Occipital lobe (tissue), 1 donor: ENCODE results near the gene VWA2. TPM values are rescaled to one million over a fixed set of nuclear protein-coding genes. Genes with fewer than 3 reads are reported as not detected.

ENCODE experiments used
- total RNA-seq: library from RNA; depleted of rRNA; stranded (reverse); fragments of >200 nt; gene quantifications from one replicate; pipeline ENCODE4 v1.2.3, GENCODE V29; 2014

VWA2 gene
- total RNA-seq, 1 donor from 2014 or later, result 3.6 TPM

Other genes with a start within 250 kb of the VWA2 start
- gene ADRB1, start 195.4 kb upstream of the VWA2 start, total RNA-seq, result 3.3 TPM
- gene CCDC186, start 65.1 kb upstream of the VWA2 start, total RNA-seq, result 64.4 TPM
- under 0.01 TPM for gene TDRD1, start 59.9 kb upstream of the VWA2 start, total RNA-seq
- 8.1 TPM for gene AFAP1L2, start 165.2 kb downstream of the VWA2 start, total RNA-seq